DOHH2 (cell line): ENCODE data around the gene NTRK1.

Experiments
- CTCF ChIP-seq: fragments of 200-600 bp; sonication (generic); IDR thresholded peaks from one replicate; pipeline ENCODE4 v1.5.1; 2014; ENCODE audit warnings: antibody characterized with exemption, mild to moderate bottlenecking, low read depth, low read length; ENCODE audit not compliant: poor library complexity, severe bottlenecking
- EZH2phosphoT487 ChIP-seq: fragments of 200-600 bp; sonication (generic); IDR thresholded peaks from 2 replicates; pipeline ENCODE4 v1.6.1; 2017; ENCODE audit warnings: borderline replicate concordance, mild to moderate bottlenecking, antibody characterized with exemption, low read length, moderate library complexity, mixed read lengths

- no peak for TF ChIP-seq CTCF
- TF ChIP-seq EZH2phosphoT487, result no peak
Observed at GRCh38 chr1:156828400-156829124, 32.1 kb upstream of the NTRK1 start.
